ENCODE data around the gene ANK3.
A peak's percentile ranks its signal among the peaks of the same experiment; 100 is the strongest.

The ANK3 gene

DNA sequence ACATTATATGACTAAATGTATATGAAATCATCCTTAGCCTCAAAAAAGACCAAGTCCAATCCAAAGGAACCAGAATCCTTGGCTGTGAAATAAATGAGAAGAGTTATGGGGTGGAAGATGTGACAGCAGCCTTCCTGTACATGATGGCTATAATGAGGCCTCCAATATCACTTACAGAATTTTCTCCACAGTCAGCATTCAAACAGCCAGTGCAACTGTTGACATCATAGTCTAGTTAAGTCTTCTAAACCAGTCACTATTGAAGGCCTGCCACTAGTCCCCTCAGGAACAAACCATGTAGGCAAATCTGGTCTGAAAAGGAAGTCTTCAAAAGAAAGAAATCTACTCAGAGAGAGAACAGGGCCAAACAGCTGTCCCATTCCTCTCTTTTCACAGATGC lies 263.8 kb downstream of the ANK3 start:
- no peak for DNase-seq

DNA sequence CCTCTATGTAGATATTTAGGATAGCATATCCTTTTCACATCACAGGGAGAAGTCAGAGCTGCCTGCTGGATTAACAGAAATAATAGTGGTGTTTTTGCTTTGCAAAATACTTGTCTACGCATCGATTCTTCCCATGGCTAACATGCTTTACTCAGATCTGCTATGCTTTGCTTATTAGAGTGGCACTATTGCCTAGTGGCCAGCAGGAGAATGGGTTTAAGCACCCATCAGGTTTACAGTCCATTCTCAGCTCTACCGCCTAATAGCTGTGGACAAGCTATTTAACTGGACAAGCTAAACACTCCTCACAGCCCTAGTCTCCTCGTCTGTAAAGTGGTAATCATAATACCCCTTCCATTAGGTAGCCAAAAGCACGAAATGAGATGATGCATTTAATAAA lies 265.1 kb downstream of the ANK3 start:
- no peak for DNase-seq

DNA sequence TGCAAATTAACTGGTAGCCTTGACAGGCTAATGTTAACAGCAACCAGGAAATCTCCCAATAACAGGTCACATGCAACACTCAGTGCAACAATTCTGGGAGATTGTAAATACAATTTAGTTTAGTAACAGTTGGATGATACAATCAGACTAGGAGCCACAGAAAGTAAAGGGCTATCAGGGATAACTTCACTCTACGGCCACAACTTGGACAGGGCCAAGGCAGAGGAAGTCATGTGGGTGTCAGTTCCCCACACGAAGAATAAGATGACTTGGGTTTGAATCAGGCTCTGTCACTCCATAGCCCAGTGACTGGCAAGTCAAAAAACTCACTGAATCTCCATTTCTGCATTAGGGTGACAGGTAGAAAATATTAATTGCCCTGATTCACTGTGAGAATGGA lies 266.0 kb downstream of the ANK3 start:
- DNase-seq = no peak

DNA sequence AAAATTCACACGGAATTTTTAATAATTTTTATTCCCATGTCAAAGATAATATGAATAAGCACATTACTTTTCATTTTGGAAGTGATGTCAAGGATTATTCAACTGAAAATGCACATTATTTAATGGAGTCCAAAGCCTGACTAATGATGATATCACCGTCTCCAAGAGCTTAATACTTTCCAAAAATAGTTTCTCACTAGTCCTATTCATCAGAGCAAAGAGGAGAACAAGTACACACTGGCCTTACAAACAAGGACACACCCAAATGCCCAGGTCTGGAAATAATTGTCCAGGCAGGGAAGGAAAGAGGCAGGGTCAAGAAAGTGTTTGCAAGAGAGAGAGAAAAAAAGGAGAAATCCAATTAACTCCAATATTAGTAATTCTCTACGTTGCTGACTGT lies 266.5 kb downstream of the ANK3 start:
- no peak for DNase-seq

DNA sequence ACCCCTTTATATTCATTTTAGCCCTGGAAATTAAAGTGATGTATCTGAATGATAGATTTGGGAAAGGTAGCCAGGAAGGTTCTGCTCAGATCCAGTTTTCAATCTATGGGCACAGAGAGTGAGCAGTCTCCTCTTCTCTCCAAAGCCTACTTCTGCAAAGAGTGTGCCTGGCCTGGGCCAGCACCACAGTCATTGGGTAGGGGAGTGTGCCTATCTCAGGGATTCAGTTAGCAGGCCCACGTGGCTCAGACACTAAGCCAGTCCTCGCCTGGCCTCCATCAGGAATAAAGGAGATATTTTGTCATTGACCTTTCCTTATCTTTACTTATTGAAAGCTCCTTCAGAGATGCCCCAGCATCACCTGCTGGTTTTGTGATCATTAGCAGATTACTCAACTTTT lies 267.5 kb downstream of the ANK3 start:
- no peak for DNase-seq

DNA sequence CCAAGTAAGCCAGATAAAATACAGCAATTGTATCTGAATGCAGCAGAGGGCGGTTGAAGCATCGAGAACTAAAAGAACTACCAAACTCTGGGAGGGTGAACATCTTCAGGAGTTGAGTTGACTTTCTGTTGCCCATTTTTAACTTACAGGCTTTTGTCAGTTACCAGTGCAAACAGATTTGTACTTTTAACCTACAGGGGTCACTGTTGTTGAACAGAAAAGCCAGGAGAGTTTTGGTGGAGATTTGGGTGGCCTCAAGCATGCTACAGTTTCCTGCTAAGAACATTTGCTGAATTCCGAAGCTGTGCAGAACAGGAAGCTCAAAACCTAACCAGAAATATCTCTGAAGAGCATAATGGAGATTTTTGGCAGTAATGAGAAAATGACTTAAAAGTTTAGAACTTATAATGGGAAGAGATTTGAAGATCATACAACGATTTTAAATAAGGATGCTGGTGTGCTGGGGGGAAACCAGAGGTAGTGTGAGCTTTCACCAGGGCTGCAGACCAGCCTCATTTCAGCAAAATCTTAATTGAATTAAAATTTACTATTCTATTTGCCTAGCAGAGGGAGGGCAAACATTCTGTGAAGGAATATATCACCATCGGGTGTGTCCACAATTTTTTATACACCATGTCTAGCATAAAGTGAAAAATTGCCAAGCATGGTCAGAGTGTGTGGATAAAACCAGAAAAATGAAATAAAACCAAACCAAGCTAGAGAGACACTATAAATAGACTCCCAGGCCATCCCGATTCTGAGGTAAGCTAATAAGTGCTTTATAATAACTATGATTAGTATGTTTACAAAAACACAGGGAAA lies 274.7 kb downstream of the ANK3 start:
- peak; percentile 53 for DNase-seq

DNA sequence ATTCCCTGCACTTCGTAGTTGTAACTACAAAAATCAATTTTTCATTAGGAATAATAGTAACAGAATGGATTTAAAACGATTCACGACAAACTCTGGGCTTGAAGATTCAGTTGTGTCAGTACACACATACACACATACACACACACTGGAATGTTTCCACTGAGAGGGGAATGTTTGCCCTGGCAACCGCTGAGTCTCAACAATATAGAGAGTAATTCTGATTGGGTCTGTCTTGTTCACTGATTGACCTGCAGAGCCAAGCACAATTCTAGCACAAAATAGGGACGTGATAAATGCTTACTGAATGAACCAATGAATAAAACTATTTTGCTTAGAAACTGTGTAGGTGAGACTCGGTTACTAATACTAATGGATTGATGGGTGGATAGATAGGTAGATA lies 278.9 kb downstream of the ANK3 start:
- DNase-seq = no peak

DNA sequence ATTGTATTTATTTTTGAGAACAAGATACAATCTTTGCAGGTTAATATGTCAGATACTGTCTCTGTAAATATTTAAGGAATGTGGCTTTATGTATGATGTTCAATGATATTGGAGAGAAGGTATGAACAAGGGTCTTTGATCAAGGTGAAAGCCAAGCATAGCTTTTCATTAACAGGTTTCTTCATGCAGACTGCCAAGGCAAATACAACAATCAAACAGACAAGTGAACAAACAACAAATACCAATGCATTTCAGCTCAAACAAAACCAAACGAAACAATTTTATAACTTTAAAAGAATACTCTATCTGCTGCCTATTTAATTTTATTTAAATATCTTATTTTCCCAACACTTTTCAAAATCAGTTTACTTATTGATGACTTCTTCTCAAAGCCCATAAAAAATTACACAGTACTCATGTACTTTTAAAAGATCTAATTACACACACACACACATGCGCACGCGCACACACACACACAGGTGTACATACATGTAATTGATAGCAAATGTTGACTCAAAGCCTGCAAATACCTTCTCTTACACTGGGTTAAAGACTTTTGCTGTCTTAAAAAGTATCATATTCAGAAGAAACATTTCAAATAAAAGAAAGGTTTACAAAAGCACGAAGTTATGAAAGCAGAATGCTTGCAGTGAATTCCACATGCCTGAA lies 282.2 kb downstream of the ANK3 start:
- DNase-seq = no peak

DNA sequence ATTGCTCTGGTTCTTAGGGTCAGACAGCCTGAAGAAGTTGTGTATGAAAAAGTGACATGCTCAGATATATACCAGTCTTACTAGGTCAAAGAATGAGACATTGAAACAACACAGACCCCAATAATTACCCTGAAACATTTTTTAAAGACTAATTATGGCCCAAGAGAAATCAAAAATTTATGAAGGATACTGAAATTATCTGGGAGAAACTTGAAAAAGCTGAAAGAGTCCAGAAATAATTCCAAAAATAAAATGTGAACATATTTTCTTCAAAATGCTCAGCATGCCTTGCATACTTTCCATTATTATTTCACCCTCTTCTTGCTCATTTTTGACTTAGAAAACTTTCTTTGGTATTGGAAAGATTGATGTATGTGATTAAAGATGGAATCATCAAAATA lies 284.4 kb downstream of the ANK3 start:
- no peak for DNase-seq

DNA sequence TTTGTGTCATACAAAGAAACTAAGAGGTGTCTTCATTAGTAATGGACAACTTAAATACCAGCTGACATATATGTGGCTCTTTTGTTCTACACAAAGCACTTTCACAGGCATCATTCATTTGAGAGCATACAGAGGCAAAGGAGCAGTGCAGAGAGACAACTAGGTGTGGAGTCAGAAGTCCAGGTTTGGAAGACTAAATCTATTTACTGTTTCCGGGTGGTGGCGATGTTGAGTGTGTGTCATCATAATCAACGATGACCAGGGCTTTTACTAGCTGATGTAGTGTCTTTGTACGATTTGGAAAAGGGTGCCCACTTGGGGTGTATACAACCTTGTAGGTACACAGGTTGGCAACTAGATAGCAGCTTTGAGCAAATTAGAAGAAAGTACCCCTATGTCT lies 287.9 kb downstream of the ANK3 start:
- no peak for DNase-seq

DNA sequence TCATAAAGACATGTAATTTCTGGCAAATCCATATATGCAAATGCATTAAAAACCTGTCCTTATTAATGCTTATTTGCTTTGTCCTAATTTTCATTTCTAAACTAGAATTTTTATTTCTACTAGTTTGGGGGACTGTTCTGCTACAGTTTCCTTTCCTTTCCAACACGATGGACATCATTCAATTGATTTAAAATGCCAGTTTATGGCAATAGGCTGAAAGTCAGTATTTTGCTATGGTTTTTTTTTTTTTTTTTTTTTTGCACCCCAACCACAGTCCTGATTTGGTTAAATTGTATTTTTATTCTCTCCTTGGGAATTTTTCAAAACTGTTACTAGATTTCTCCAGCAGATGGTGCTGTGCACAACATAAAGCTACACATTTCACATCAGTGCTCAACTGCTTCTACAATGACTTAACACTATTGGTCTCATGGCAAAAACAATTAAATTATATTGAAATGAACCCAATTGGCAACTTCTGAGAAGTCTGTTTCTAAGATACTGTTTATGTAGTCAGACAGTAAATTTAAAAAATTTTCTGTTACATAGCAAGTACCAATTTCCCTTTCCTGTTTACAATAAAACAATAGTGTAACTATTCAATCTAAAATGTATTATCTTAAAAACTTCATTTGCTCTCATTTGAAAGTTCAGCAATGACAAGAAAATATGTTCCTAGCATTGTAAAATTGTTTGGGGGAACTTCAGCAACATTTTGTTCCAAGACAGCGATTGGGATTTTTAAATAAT lies 289.5 kb downstream of the ANK3 start:
- peak; percentile 40 for DNase-seq

DNA sequence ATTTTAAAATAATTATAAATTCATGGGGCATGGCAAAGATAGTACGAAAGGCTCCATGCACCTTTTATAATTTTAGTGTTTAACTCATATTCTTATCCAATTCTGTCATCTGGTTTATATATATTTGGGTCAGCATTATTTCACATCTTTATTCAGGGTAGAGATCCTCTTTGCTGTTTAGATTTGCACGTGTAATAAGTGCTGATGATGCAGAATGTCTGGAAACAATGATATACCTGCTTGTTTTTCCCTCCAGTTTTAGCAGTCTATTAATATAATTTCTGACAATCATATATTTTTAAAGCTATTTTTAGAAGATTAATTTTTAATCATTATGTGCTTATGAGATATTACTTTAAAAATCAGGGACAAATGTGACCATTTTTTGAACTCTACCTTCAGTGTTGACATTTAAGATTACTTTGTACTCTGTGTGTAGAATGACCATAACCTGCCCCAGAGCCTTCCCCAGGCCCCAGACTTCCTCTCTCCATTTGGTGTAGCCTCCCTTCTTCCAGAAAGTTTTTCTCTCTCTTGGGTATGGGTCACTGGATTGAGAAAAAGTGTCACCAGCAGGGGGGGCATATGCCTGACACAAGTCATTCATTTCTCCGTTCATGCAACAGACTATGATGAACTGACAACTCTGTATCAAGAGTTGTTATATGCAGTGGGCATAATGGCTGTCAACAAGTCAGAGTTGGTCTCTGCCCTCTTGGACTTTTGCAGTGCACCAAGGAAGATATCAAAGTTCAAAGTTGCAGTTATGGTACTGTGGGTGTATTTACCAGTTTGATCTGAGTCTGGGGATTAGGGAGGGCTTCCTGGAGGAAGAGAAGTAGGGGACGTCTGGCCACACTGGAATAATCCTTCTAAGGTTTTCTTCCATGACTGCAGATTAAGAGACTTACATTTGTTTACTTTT lies 290.7 kb downstream of the ANK3 start:
- DNase-seq = peak; percentile 9

DNA sequence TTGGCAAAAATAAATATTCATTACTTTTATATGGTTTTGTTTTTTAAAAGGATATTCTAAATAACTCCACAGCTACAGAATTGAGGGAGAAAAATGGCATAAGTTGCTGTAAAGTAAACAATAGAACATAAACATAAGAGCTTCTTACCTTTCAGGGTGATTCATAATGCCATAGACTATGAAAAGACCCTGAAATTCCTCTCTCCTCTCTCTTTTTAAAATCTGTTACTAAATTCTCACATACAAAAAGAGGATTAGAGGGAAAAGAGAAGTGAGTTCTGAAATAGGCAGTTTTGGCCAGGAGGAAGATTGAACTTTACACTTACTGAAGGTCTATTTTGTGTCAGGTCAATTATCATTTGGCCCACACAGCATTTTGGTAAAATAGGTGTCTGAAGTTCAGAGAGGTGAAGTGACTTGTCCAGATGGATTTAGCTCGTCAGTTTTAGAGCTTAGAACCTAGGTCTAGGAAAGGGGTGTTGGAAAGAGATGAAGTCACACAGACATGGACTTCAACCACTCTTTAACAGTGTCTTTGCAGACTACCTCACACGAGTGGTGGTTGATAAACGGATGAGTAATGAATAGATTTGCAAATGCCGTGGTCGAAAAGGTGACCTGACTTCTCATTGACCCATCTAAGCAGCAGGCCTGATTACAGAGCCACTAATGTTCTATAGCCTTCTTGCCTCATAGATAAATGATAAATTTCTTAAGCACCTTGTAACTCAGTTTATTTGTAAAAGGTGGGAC lies 292.7 kb downstream of the ANK3 start:
- DNase-seq = no peak

DNA sequence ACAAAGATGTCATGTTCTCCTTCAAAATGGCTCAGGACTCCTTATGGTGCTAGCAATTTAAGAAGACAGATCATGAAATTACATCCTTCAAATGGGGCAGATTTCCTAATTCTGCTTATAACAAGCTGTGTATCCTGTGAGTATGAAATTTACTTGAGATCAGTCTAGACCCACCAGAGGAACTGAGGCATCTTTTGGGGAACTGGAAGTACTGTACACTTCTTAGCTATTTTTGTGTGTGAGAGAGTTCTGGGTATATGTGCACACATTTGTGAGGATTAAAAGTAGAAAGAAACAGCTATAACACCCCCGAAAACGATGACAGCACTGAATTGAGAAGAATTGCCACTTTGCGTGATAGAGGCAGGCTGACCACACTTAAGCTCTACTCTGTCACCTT lies 296.4 kb downstream of the ANK3 start:
- no peak for DNase-seq

DNA sequence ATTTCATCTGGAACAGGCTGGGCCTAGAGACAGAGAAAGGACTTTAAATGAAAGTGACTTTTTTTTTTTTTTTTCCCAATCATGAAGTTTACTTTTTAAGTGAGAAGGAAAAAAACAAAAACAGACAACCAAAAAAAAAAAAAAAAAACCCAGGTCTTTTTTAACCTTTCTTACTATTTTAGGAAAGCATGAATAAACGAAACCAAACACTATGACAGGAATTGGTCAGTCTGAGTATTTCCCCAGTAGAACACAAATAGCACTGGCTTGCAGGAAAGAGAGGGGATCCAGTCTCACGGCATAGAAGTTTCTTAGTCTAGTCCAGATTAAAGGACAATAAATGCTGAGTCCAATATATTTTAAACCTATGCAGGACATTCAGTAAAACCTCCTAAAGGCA lies 302.8 kb downstream of the ANK3 start:
- DNase-seq = no peak

DNA sequence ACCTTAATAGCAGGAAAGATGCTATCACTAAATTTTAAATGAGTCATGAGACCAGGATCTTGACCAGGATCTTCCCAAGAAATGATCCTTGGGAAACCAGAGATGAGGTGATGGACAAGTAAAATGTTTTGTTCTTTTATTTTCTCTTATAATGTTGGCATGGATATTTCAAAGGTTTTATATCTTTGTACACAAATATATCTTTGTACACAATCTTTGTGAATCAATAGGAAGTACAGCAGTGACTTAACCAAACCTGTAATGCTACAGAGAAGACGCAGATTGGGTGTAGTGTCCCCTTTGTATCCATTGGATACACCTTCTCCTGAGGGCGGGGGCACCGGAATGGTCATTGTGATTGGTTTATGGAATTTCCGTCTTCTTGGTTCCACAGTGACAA lies 303.3 kb downstream of the ANK3 start:
- no peak for DNase-seq

DNA sequence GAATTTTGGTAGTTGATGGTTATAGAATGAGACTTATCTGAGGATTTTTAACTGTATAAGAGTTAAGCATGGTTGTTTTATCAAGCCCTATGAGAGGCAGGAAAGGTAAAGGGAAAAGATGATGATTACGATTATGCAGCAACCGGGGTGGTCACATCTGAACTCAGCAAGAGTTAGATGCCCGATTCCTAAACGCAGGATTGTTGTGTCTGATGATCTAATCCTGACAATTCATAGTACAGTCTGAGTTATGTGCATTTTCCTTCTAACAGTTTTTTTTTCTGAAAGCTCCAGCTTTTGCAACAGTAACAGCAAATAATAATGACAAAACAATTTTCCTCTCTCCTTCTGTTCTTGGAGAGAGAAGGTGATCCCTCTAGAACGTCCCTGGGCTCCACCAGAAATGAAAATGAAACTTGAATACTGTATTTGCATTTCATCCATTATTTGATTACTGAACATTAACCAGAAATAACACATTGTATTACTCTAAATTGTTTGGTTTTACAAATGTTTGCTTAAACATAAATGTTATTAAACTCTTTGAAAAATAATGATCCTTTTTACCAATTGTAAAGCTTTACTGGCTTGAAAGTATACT lies 306.8 kb downstream of the ANK3 start:
- DNase-seq = no peak

DNA sequence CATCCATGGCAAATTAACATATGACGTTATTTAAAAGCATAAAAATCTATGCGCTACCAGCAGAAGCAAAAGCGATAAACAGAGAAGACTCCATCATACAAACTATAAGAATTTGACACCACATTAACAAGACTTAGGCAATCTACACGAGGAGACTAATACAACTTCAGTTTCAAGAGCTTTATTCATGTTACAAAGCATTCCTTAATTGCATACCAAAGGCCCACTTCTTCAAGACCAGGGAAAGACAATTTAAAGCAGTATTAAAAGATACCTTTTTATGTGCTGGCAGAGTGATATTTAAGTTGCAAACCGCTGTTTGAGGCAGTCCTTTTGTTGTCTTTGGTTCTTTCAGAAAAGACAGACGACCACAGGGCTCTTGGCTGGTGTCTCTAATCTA lies 307.3 kb downstream of the ANK3 start:
- DNase-seq = no peak

DNA sequence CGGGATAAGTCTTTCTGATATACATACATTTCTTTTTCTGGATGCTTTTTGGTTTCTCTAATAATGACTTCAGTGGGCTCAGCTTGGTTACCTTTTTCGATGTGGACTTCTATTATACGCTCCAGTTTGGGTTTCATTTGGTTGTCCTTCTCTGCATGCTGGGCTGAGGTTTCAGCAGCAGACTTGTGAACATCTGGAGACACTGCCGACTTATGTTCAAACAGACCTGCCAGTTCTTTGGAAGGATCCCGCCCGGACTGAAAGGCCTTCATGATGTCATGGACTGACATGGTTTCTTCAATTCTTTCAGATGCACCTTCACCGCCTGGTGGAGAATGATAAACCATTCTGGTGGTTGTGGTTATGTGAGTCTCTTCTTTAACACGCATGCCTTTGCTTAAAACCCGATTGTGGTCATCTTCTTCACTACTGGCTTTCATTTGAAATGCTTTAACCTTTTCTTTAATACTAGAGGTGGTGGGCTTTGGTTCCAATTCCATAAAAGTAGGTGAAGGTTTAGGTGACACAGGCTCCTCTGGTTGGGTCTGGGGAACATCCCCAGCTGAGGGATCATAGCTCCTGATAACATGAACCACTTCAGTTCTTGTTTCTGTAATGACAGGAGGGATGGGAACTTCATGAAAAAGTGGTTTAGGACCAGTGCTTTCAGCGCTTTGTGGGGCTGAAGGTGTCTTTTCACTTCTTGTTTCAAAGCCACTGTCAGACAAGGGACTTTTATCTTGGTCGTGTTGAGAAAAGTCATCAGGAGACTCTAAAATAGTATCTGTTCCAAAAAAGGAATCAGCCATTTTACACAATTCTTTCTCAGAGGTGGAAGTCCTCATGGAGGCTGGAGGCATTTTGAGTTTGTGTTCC lies 315.7 kb downstream of the ANK3 start:
- DNase-seq = no peak

DNA sequence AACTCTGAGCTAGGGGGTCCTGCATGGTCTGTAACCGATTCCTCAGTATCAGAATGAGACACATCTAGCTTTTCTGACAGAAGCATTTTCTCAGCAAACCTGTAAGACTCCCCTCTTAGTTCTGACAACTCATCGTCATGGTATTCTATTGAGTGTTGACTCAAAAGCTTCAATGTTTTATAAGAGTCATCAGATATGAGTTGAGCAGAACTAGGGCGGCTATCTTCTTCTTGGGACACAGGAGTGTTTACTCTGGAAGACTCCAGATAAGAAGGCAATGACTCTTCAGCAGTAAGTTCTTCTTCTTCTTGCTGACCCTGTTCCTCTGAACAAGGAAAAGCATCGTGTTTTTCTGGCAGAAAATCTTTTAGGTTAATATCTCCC lies 316.3 kb downstream of the ANK3 start:
- no peak for DNase-seq

DNA sequence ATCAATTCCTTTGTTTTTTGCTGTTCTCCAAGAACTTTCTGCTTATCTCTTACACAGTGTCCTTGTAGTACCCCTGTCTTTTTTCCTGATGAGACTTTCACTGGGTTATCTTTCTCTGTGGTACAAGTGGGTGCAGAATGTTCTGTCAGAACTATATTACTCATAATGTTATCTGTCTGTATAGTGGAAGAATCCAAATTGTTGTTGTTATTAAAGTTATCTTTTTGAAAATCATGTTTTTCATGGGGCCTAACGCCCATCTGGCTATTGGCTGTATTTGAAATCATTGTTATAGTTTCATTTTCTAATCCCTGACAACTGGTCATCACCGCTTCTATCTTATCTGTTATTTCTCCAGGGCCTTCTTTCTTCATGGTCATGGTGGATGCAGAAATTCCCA lies 320.4 kb downstream of the ANK3 start:
- no peak for DNase-seq
